VCaP (cell line): ENCODE measurements around the gene TLL1.

ENCODE experiments used
- H3K27ac ChIP-seq: fragments of 450-650 bp; 2 replicates; pipeline ENCODE4 v1.5.1; 2017
- TF ChIP-seq, protein P1 (sequence below): fragments of 450-650 bp; conservative IDR thresholded peaks from 2 replicates; pipeline ENCODE4 v1.5.1; 2017; ENCODE audit warnings: mild to moderate bottlenecking, moderate library complexity

The TLL1 gene

DNA sequence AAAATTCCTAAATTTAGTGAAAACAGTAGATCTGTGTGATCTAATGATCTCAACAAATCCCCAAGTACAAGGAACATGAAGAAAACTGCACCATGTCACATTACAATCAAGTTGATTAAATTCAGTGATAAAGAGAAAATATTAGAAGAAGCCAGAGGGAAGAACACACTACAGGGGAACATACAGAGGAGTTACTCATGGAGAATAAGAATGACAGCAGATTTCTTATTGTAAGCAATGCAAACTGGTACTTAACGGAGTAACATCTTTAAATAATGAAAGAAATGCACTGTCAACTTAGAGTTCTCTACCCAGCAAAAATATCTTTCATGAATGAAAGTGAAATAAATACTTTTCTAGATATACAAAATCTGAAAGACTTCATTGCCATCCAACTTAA is 21.1 kb downstream of the TLL1 start:
- TF ChIP-seq, protein P1, sequence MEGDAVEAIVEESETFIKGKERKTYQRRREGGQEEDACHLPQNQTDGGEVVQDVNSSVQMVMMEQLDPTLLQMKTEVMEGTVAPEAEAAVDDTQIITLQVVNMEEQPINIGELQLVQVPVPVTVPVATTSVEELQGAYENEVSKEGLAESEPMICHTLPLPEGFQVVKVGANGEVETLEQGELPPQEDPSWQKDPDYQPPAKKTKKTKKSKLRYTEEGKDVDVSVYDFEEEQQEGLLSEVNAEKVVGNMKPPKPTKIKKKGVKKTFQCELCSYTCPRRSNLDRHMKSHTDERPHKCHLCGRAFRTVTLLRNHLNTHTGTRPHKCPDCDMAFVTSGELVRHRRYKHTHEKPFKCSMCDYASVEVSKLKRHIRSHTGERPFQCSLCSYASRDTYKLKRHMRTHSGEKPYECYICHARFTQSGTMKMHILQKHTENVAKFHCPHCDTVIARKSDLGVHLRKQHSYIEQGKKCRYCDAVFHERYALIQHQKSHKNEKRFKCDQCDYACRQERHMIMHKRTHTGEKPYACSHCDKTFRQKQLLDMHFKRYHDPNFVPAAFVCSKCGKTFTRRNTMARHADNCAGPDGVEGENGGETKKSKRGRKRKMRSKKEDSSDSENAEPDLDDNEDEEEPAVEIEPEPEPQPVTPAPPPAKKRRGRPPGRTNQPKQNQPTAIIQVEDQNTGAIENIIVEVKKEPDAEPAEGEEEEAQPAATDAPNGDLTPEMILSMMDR = no peak
- no peak overlapping the region for H3K27ac ChIP-seq

DNA sequence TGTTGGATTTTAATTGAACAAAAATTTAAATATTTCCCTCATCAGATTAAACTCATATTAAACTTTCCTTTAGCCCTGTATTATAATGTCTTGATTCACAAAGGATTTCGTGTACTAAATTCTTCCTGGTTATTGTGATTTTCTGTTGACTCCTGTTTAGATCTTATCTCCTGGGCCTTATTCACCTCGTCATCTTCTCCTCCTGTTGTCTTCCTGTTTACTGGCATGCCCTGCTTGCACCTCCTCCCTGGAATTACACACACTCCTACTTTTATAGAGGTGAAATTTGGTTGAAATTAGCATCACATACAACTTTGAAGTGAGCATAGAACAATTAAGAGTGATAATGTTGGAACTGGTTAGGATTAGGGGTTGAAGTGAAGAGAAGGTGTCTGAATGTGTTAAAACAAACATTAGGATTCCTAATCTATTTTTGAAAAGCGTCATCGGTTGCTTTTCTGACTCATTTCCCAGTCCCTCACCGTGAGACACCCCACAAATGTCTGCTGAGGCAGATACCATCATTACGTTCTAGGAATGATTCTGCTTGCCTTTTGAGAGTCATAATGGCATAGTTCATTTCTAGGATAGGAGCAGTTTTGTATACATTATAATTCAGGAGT is 32.5 kb downstream of the TLL1 start:
- TF ChIP-seq, protein P1 = no peak
- no peak overlapping the region for H3K27ac ChIP-seq

DNA sequence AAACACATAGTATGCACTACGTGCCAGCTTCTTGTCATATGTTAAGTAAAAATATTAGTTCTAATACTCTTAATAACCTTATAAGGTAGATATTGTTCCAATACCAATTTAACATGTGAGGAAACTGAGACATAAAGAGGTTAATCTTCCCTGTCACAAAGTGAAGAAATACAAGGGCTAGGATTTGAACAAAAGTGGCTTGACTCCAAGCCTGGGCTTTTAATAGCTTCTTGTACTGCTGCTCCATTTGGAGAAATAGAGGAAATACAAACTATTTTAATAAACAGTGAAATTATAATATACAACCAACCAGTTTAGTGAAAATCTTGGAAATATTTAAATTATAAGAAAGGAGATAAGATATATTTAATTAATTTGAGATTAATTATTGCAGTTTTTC is 33.2 kb downstream of the TLL1 start:
- TF ChIP-seq, protein P1 = no peak
- H3K27ac ChIP-seq = no peak overlapping the region

DNA sequence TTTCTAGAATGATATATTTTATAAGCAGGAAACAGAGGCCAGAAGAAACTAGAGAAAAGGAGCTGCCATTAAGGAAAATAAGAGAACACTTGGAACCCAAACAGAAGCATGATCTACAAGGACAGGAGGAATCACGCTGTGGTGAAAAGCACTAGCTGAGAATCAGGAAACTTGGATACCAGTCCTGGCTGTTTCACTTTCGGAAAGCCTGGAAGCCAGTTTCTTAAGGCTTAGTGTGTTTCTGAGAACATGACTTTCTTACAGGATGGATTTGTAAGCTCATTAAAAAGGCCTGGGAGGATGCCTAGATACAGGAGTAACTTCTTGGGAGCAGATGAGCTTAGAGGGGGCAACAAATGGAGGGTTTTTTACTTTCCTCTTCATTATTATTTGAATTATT is 36.9 kb downstream of the TLL1 start:
- no peak overlapping the region for H3K27ac ChIP-seq
- TF ChIP-seq, protein P1 = no peak

DNA sequence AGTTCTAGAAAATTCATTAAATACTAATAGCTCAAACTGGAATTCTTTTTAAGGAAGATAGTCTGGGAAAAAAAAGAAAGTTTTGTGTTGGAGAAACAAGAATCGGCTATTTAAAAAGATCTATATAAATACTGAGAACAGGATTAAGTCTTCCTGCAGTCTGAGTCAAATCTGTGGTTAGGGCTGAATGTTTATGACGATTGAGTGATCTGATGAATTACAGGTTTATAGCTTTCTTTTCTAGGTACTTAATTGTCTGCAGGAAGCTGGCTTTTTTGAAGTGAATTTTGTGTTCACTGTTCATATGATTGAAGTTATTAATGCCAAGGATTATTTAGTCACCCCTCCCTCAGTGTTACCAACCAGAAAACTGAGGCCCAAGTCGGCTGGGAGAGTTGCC is 42.2 kb downstream of the TLL1 start:
- TF ChIP-seq, protein P1 = no peak
- H3K27ac ChIP-seq = no peak overlapping the region

DNA sequence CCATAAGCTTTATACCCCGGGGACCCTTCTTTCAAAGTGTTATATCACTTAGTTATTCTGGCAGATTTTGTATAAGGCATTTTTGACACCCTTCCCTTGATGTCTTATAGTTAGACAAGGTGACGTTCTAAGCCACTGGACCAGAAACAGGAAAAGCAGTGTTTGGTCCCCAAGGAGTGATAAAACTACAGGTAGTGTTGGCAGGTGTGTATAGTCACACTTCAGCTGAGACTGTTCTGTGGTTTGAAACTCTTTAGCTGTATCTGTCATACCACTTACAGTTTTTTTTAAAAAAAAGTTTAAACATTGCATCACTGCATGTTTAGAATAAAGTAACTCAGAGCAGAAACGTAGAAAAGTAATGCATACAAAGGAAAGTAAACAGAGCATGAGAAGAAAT is 48.5 kb downstream of the TLL1 start:
- TF ChIP-seq, protein P1 = no peak
- H3K27ac ChIP-seq = no peak overlapping the region

DNA sequence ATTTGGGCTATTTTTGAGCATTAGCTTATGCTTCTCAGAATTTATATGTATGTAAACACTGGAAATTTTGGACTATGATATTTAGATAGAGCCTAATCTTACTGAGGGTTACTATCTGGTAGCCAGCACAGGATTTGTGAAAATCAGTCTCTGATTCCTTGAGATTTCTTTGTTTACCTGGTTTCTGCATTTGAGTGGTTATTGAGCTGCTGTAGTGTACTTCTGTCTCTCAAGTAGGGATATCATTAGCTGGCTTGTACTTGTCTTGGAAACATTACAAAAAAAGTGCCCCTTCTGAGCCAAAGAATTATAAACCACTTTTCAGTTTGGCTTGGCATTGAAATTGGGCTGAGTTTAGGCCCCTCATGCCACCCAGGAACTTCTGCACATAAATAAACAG is 49.7 kb downstream of the TLL1 start:
- no peak overlapping the region for H3K27ac ChIP-seq
- TF ChIP-seq, protein P1 = no peak

DNA sequence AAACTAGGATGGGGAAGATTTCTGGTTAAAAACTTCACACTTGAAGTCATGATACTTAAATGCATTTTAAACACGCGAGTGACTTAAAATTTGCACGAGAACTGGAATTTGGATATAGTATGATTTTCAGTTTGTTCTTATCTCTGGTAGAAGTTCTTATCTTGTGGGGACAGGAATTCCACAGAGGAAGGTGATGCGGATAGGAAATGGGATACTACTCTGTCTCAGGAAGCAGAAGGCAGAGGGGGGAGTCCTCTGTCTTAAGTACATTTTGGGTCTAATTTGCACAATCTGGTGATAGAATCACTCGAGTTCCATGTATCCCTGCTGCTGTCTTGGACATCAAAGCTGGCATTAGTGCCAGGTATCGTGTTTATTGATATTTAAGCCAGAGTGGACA is 53.3 kb downstream of the TLL1 start:
- H3K27ac ChIP-seq = no peak overlapping the region
- TF ChIP-seq, protein P1 = no peak
